Activated CD8-positive, alpha-beta memory T cell treated with anti-CD3 and anti-CD28 coated beads, Interleukin-2, amount 50 U/mL, for 4 hours (primary cell): ENCODE measurements around the gene PTPRJ.

Experiments used
- DNase-seq: peaks from one replicate; pipeline ENCODE4 v3.0.0-alpha.2; 2020

Gene PTPRJ

GRCh38 chr11:48096588-48097525, 116.5 kb downstream of the PTPRJ start:
- DNase-seq, result no peak

GRCh38 chr11:48098024-48098423, 117.7 kb downstream of the PTPRJ start:
- no peak for DNase-seq

GRCh38 chr11:48099916-48100446, 119.6 kb downstream of the PTPRJ start:
- no peak for DNase-seq

- no peak for DNase-seq
Measured at GRCh38 chr11:48101044-48101733, 120.8 kb downstream of the PTPRJ start.

- DNase-seq, result no peak
Measured at GRCh38 chr11:48101958-48102357, 121.6 kb downstream of the PTPRJ start.

GRCh38 chr11:48103621-48104567, 123.5 kb downstream of the PTPRJ start:
- DNase-seq, result no peak

GRCh38 chr11:48104568-48104924, 124.2 kb downstream of the PTPRJ start:
- DNase-seq, result no peak

- no peak for DNase-seq
Measured at GRCh38 chr11:48105096-48105990, 125.0 kb downstream of the PTPRJ start.

- DNase-seq, result no peak
Measured at GRCh38 chr11:48106166-48106565, 125.8 kb downstream of the PTPRJ start.

GRCh38 chr11:48107188-48107704, 126.9 kb downstream of the PTPRJ start:
- DNase-seq, result no peak

- no peak for DNase-seq
Measured at GRCh38 chr11:48108231-48109045, 128.1 kb downstream of the PTPRJ start.

- DNase-seq, result no peak
Measured at GRCh38 chr11:48109046-48109666, 128.8 kb downstream of the PTPRJ start.

- DNase-seq, result no peak
Measured at GRCh38 chr11:48110509-48110766, 130.1 kb downstream of the PTPRJ start.

- DNase-seq, result no peak
Measured at GRCh38 chr11:48111891-48112290, 131.5 kb downstream of the PTPRJ start.

- DNase-seq, result no peak
Measured at GRCh38 chr11:48114740-48115139, 134.4 kb downstream of the PTPRJ start.

- no peak for DNase-seq
Measured at GRCh38 chr11:48116437-48117228, 136.3 kb downstream of the PTPRJ start.

GRCh38 chr11:48122246-48122645, 141.9 kb downstream of the PTPRJ start:
- DNase-seq, result no peak

GRCh38 chr11:48122656-48123055, 142.3 kb downstream of the PTPRJ start:
- DNase-seq, result no peak

- DNase-seq, result no peak
Measured at GRCh38 chr11:48123254-48123875, 143.0 kb downstream of the PTPRJ start.
